SU-DHL-6 (cell line): ENCODE data around the gene HOXD3.

ENCODE experiments used
- EZH2phosphoT487 ChIP-seq: fragments of 200-600 bp; sonication (generic), shearing (Covaris generic); conservative IDR thresholded peaks from 2 replicates; pipeline ENCODE4 v1.6.1; 2018; ENCODE audit warnings: mild to moderate bottlenecking, antibody characterized with exemption, low read length, moderate library complexity, mixed read lengths
- TF ChIP-seq, protein P1 (sequence below): fragments of 200-600 bp; sonication (generic); IDR thresholded peaks from one replicate; pipeline ENCODE4 v1.5.1; 2017; ENCODE audit warnings: antibody characterized with exemption, mild to moderate bottlenecking, low read length, moderate library complexity; ENCODE audit not compliant: insufficient read depth, poor library complexity, severe bottlenecking

DNA sequence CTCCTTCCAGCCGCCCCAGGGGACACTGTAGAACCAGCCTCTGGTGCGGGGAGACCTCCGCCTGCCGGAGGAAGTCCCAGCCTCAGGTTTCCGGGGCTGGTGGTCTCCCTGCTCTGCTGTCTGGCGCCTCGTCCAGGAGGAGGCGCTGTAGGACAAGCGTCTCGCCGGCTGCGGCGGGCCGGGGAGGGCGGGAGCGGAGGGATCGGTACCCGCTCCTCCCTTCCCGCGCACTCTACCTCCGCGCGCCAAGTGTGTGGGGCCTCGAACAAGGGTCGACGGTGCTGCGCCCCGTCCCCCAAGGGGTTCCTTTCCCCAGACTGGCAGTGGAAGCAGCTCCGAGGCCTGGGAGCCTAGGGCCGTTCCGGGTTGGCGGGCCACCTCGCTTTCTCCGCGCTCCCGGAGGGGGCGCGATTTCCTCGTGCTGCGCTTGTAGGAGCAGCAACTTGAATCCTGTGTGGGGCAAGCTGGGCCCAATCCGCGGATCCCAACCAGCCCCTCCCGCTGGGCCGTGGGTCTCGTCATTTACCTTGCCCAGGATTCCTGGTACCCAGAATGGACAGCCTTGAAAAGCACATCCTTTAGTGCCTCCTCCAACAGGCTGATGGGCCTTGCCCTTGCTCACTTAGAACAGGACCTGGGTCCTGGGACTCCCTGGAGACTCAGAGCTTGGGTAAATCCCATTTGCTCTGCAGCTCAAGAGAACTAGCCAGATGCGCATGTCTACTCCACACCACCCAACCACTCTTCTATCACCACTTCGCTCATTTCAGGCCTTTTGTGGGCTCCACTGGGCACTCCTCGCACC, 16.4 kb upstream of the HOXD3 start:
- TF ChIP-seq EZH2phosphoT487: no peak
- TF ChIP-seq, protein P1, sequence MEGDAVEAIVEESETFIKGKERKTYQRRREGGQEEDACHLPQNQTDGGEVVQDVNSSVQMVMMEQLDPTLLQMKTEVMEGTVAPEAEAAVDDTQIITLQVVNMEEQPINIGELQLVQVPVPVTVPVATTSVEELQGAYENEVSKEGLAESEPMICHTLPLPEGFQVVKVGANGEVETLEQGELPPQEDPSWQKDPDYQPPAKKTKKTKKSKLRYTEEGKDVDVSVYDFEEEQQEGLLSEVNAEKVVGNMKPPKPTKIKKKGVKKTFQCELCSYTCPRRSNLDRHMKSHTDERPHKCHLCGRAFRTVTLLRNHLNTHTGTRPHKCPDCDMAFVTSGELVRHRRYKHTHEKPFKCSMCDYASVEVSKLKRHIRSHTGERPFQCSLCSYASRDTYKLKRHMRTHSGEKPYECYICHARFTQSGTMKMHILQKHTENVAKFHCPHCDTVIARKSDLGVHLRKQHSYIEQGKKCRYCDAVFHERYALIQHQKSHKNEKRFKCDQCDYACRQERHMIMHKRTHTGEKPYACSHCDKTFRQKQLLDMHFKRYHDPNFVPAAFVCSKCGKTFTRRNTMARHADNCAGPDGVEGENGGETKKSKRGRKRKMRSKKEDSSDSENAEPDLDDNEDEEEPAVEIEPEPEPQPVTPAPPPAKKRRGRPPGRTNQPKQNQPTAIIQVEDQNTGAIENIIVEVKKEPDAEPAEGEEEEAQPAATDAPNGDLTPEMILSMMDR: peak; percentile 39
